H9 (cell line): ENCODE data around the gene SLX4IP. TPM values are rescaled to one million over a fixed set of nuclear protein-coding genes. Genes with fewer than 3 reads are reported as not detected.

Experiments
- DNase-seq: peaks from one replicate; pipeline ENCODE4 v3.0.0-alpha.2; 2017
- H2AFZ ChIP-seq: one replicate; pipeline ENCODE4 v1.6.1; 2013; ENCODE audit warnings: mild to moderate bottlenecking, low read length, control low read depth, moderate library complexity
- H2AK5ac ChIP-seq: 2 replicates; pipeline ENCODE4 v1.6.1; 2013; ENCODE audit warnings: low read length, control low read depth, mixed read lengths; ENCODE audit not compliant: insufficient read length
- H2BK120ac ChIP-seq: one replicate; pipeline ENCODE4 v1.6.1; 2013; ENCODE audit warnings: low read depth, mild to moderate bottlenecking, low read length, control low read depth, inconsistent platforms; ENCODE audit not compliant: poor library complexity, severe bottlenecking
- H2BK12ac ChIP-seq: 2 replicates; pipeline ENCODE4 v1.6.1; 2013; ENCODE audit warnings: low read length, control low read depth, mixed read lengths, low read depth; ENCODE audit not compliant: insufficient read length
- H2BK15ac ChIP-seq: 2 replicates; pipeline ENCODE4 v1.6.1; 2013; ENCODE audit warnings: low read depth, low read length, control low read depth
- H2BK20ac ChIP-seq: one replicate; pipeline ENCODE4 v1.6.1; 2013; ENCODE audit warnings: low read depth, mild to moderate bottlenecking, low read length, control low read depth, inconsistent platforms; ENCODE audit not compliant: poor library complexity, severe bottlenecking
- H2BK5ac ChIP-seq: 2 replicates; pipeline ENCODE4 v1.6.1; 2013; ENCODE audit warnings: low read length, control low read depth, mixed read lengths; ENCODE audit not compliant: insufficient read length
- H3K14ac ChIP-seq: 2 replicates; pipeline ENCODE4 v1.6.1; 2013; ENCODE audit warnings: low read length, control low read depth; ENCODE audit not compliant: insufficient read depth
- H3K18ac ChIP-seq: 2 replicates; pipeline ENCODE4 v1.6.1; 2013; ENCODE audit warnings: low read depth, mild to moderate bottlenecking, mixed read lengths, low read length, control low read depth; ENCODE audit not compliant: insufficient read length
- H3K23ac ChIP-seq: 2 replicates; pipeline ENCODE4 v1.6.1; 2013; ENCODE audit warnings: low read length, control low read depth, mixed read lengths, low read depth; ENCODE audit not compliant: insufficient read length
- H3K23me2 ChIP-seq: 2 replicates; pipeline ENCODE4 v1.6.1; 2013; ENCODE audit warnings: low read depth, mild to moderate bottlenecking, mixed read lengths, low read length, control low read depth; ENCODE audit not compliant: insufficient read length, poor library complexity, severe bottlenecking
- H3K27ac ChIP-seq: 2 replicates; pipeline ENCODE4 v1.5.1; 2013; ENCODE audit warnings: low read length, control low read depth, mixed read lengths, low read depth; ENCODE audit not compliant: insufficient read length
- H3K27me3 ChIP-seq: 2 replicates; pipeline ENCODE4 v1.6.1; 2013; ENCODE audit warnings: low read length, control low read depth, inconsistent platforms; ENCODE audit not compliant: insufficient read depth
- H3K4ac ChIP-seq: 2 replicates; pipeline ENCODE4 v1.6.1; 2013; ENCODE audit warnings: low read depth, mild to moderate bottlenecking, control low read depth, inconsistent platforms, low read length, moderate library complexity
- H3K4me1 ChIP-seq: 2 replicates; pipeline ENCODE4 v1.6.1; 2013; ENCODE audit warnings: low read length, control low read depth, inconsistent platforms; ENCODE audit not compliant: insufficient read depth
- H3K4me2 ChIP-seq: 2 replicates; pipeline ENCODE4 v1.6.1; 2013; ENCODE audit warnings: low read length, control low read depth, mixed read lengths; ENCODE audit not compliant: insufficient read length, insufficient read depth
- H3K56ac ChIP-seq: 2 replicates; pipeline ENCODE4 v1.6.1; 2013; ENCODE audit warnings: low read depth, mild to moderate bottlenecking, mixed read lengths, low read length, control low read depth; ENCODE audit not compliant: insufficient read length
- H3K79me1 ChIP-seq: 2 replicates; pipeline ENCODE4 v1.6.1; 2013; ENCODE audit warnings: low read depth, mild to moderate bottlenecking, moderate library complexity, low read length, control low read depth, inconsistent platforms; ENCODE audit not compliant: insufficient read depth, poor library complexity, severe bottlenecking
- H3K79me2 ChIP-seq: 2 replicates; pipeline ENCODE4 v1.6.1; 2013; ENCODE audit warnings: low read length, control low read depth, inconsistent platforms; ENCODE audit not compliant: insufficient read depth
- H3K9ac ChIP-seq: 2 replicates; pipeline ENCODE4 v1.6.1; 2013; ENCODE audit warnings: low read length, control low read depth, mixed read lengths; ENCODE audit not compliant: insufficient read length; ENCODE audit errors: extremely low read depth
- H3K9me3 ChIP-seq: one replicate; pipeline ENCODE4 v1.6.1; 2013; ENCODE audit warnings: low read depth, low read length, inconsistent platforms; ENCODE audit not compliant: control insufficient read depth
- H3T11ph ChIP-seq: one replicate; pipeline ENCODE4 v1.6.1; 2013; ENCODE audit warnings: mild to moderate bottlenecking, low read length, control low read depth, inconsistent platforms
- H4K20me1 ChIP-seq: one replicate; pipeline ENCODE4 v1.6.1; 2013; ENCODE audit not compliant: control insufficient read depth, insufficient read length, insufficient read depth
- H4K5ac ChIP-seq: 2 replicates; pipeline ENCODE4 v1.6.1; 2013; ENCODE audit warnings: low read depth, mild to moderate bottlenecking, mixed read lengths, low read length, control low read depth; ENCODE audit not compliant: insufficient read length
- H4K8ac ChIP-seq: replicated peaks from 2 replicates; pipeline ENCODE4 v1.6.1; 2013; ENCODE audit warnings: low read length, control low read depth, mixed read lengths, low read depth; ENCODE audit not compliant: insufficient read length
- H4K91ac ChIP-seq: 2 replicates; pipeline ENCODE4 v1.6.1; 2013; ENCODE audit warnings: low read depth, mild to moderate bottlenecking, moderate library complexity, mixed read lengths, low read length, control low read depth; ENCODE audit not compliant: insufficient read length
- H3K27ac Mint-ChIP-seq, 3 experiments: 2 replicates in 2 of 3; 3 replicates in 1 of 3; pipeline ENCODE4 v1.8.0; 2020 to 2021; ENCODE audit warnings: mixed read lengths in 3 of 3, mild to moderate bottlenecking in 1 of 3, moderate library complexity in 1 of 3
- H3K27me3 Mint-ChIP-seq: 2 replicates; pipeline ENCODE4 v1.8.0; 2021; ENCODE audit warnings: low read depth, mild to moderate bottlenecking, moderate library complexity, mixed read lengths
- H3K36me3 Mint-ChIP-seq, 3 experiments: 2 replicates in 2 of 3; 3 replicates in 1 of 3; pipeline ENCODE4 v1.8.0; 2020 to 2021; ENCODE audit warnings: low read depth in 3 of 3, mixed read lengths in 3 of 3; ENCODE audit not compliant: insufficient read depth in 1 of 3
- H3K4me1 Mint-ChIP-seq, 2 experiments: 2 replicates each; pipeline ENCODE4 v1.8.0; 2020; ENCODE audit warnings: mixed read lengths in 2 of 2
- H3K4me3 Mint-ChIP-seq, 2 experiments: 2 replicates in 1 of 2; 3 replicates in 1 of 2; pipeline ENCODE4 v1.8.0; 2020 to 2021; ENCODE audit warnings: mild to moderate bottlenecking in 2 of 2, mixed read lengths in 2 of 2, moderate library complexity in 1 of 2
- H3K9me3 Mint-ChIP-seq, 2 experiments: 2 replicates in 1 of 2; 3 replicates in 1 of 2; pipeline ENCODE4 v1.8.0; 2020; ENCODE audit warnings: mild to moderate bottlenecking in 2 of 2, mixed read lengths in 2 of 2, moderate library complexity in 1 of 2
- WGBS: extraction: QIAGEN DNeasy Blood & Tissue Kit; methylation state at CpG from one replicate; pipeline ENCODE4 v1.1.7; 2013; ENCODE audit warnings: missing lambda C conversion rate, low lambda C conversion rate, mixed read lengths; ENCODE audit not compliant: insufficient read length; ENCODE audit errors: extremely low coverage; 5-methylcytosine and 5-hydroxymethylcytosine counted together
- total RNA-seq: library from RNA; stranded (reverse); gene quantifications from 2 replicates; pipeline ENCODE4 v1.2.1, GENCODE V29; 2021
- TF ChIP-seq, protein P1 (sequence below): fragments of 200-600 bp; sonication (generic); conservative IDR thresholded peaks from 3 replicates; pipeline ENCODE4 v1.8.0; 2021; ENCODE audit warnings: antibody characterized with exemption, mild to moderate bottlenecking

The SLX4IP gene
- total RNA-seq, 1 experiment from 2014 or later = 7.9 TPM

DNA sequence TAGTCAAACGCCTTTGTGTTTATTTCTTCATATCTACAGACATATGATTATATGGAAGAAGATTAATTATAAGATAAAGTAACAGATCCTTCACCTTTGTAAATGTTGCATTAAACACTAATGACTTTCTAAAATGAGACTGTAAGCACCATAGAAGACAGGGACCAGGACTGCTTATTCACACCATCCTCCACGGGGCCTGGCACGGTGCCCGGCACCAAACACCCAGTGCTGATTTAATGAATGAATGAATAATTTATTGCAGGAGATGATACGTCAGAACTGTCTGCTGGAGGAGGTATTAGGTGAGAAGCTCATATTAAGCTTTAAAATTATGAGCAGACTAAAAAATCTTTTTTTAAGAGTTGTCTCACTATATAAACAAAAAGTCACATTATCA is 88.3 kb downstream of the SLX4IP start:
- no peak overlapping the region for H3K4ac ChIP-seq
- H4K91ac ChIP-seq = no peak overlapping the region
- H2BK120ac ChIP-seq = no peak overlapping the region
- no peaks in the 10 kb centered on the region for H3K27me3 ChIP-seq
- H4K8ac ChIP-seq = no peak overlapping the region
- H3K27ac ChIP-seq = no peak overlapping the region
- no peak overlapping the region for H3T11ph ChIP-seq
- H3K9ac ChIP-seq = no peak overlapping the region
- peaks cover 6% of the 10 kb centered on the region; the same call in 1 of the 2 replicates for H3K4me1 ChIP-seq
- H3K4me3 Mint-ChIP-seq = no peak overlapping the region
- no peaks in the 10 kb centered on the region for H3K23me2 ChIP-seq
- no peaks in the 10 kb centered on the region for H3K36me3 Mint-ChIP-seq
- H3K18ac ChIP-seq = no peak overlapping the region
- H2BK20ac ChIP-seq = no peak overlapping the region
- no peak overlapping the region for H2AFZ ChIP-seq
- no peak overlapping the region for H4K5ac ChIP-seq
- no peaks in the 10 kb centered on the region for H3K27me3 Mint-ChIP-seq
- DNase-seq = no peak
- peaks cover 49 to 53% of the 10 kb centered on the region in 2 experiments for H3K4me1 Mint-ChIP-seq
- H3K9me3 Mint-ChIP-seq = no peaks in the 10 kb centered on the region
- no peak overlapping the region for H2BK12ac ChIP-seq
- no peak overlapping the region for H3K14ac ChIP-seq
- no peaks in the 10 kb centered on the region for H4K20me1 ChIP-seq
- TF ChIP-seq, protein P1, sequence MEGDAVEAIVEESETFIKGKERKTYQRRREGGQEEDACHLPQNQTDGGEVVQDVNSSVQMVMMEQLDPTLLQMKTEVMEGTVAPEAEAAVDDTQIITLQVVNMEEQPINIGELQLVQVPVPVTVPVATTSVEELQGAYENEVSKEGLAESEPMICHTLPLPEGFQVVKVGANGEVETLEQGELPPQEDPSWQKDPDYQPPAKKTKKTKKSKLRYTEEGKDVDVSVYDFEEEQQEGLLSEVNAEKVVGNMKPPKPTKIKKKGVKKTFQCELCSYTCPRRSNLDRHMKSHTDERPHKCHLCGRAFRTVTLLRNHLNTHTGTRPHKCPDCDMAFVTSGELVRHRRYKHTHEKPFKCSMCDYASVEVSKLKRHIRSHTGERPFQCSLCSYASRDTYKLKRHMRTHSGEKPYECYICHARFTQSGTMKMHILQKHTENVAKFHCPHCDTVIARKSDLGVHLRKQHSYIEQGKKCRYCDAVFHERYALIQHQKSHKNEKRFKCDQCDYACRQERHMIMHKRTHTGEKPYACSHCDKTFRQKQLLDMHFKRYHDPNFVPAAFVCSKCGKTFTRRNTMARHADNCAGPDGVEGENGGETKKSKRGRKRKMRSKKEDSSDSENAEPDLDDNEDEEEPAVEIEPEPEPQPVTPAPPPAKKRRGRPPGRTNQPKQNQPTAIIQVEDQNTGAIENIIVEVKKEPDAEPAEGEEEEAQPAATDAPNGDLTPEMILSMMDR = no peak
- 0 out of 2 replicates have a peak, but pooled peaks cover 2% of the 10 kb centered on the region for H3K79me2 ChIP-seq
- H3K27ac Mint-ChIP-seq = peak overlapping the region in 1 of 3 experiments; percentile 85; a peak in 2 of 7 replicates
- H3K9me3 ChIP-seq = no peaks in the 10 kb centered on the region
- no peak overlapping the region for H3K56ac ChIP-seq
- H2BK15ac ChIP-seq = no peak overlapping the region
- H2AK5ac ChIP-seq = no peak overlapping the region
- H3K4me2 ChIP-seq = no peak overlapping the region
- WGBS = no CpG with 5 or more reads among the region's 5 CpGs
- no peak overlapping the region for H3K23ac ChIP-seq
- H2BK5ac ChIP-seq = no peak overlapping the region
- H3K79me1 ChIP-seq = no peaks in the 10 kb centered on the region
